NCI-H1436 treated with DMSO at 0.1 percent for 48 hours (cell line): ENCODE results near the gene TMIE.

Source experiments
- DNase-seq: peaks from one replicate; lab custom pipeline; 2025; lab: John Stamatoyannopoulos, UW

TMIE gene, protein sequence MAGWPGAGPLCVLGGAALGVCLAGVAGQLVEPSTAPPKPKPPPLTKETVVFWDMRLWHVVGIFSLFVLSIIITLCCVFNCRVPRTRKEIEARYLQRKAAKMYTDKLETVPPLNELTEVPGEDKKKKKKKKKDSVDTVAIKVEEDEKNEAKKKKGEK

GRCh38 chr3:46701181-46701939 lies at the start of gene TMIE:
TMIE (plus strand) TSS chr3:46701392; CDS start chr3:46701488, 96 bp downstream.
- DNase-seq = no peak

DNA sequence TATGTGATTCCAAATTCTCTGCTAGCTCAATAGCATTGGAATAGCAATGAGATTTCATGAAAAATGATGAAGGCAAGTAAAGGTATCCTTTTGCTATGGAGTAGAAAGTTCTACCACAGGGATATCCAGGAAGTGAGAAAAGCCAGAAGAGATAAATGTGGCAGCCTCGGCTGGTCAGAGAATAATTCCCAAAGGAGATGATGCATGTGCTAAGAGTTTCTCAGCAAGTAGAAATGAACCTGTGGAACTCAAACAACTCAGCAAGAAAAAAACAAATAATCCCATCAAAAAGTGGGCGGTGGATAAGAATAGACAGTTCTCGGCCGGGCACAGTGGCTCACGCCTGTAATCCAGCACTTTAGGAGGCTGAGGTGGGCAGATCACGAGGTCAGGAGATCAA lies 45.9 kb upstream of the TMIE start:
- DNase-seq = no peak

GRCh38 chr3:46656778-46657556 lies 44.2 kb upstream of the TMIE start:
- DNase-seq = no peak

DNA sequence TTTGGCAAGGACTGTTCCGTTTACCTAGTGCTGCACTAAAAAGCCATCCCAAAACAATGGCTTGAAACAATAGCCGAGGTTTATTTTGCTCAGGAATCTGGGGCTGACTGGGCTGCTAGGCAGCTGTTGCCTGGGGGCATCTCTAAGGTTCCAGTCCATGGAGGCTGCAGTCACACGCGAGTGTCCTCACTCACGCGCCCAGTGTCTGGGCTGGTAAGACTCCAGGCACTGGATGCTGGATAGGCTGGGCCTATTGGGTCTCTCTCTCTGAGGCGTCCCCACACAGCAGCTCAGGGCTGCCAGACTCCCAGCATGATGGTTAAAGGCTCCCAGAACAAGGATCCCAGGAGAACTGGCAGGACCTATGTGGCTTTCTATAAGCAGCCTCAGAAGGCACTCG lies 41.9 kb upstream of the TMIE start:
- no peak for DNase-seq

DNA sequence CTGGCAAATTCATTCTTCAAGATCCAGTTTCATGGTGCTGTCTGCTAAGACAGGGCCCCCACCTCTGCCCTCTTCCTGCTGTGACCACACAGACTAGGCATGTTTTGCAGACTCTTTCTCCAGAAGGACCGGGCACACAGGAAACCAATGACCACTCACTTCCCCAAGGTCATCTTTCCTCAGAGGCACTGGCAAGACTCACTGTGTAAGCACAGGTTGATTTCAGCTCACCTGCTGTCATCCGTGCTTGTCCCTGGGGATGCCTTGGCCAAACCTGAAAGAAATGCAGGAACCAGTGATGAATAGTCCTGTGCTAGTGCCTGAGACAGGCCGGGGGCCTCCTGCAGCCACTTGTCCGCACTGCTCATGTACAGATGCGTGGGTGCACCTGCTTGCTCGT lies 41.2 kb upstream of the TMIE start:
- DNase-seq = no peak

- DNase-seq = no peak
Measured at GRCh38 chr3:46660543-46661523, 40.4 kb upstream of the TMIE start.

GRCh38 chr3:46661776-46662766 lies 39.1 kb upstream of the TMIE start:
- no peak for DNase-seq

DNA sequence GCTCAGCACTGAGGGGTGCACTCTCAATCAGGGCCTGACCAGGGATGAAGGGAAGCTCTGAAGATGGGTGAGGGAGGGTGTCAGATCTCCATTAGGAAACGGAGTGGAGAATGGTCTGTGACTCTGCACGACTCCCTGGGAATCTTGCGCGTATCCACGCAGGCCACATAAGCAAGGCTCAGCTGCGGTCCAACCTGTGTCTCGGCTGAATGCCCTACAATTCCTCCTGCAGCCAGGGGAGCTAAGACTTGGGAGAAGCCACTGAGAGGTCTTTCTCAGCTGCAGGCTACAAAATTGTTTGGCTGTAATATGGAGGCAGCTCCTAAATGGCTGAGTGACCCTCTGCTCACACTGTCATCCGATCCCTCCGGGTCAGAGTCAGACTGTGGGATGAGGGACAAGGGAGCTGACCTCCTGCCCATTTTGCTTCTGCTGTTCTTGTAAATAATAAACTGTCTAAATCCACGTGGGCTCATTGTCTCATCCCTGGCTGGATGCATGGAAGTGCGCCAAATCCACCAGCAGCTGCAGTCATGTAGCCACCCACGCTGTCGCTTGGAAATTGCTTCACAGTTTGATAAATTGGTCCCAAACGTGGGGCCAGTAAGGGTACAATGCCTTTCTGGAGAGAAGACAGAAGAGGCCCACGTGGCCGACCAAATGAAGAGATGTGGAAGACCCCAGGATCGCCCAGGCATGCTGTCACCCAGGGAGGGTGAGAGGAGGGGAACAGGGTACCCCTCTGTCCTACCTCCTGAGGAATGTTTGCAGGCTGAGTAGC lies 38.2 kb upstream of the TMIE start:
- no peak for DNase-seq

DNA sequence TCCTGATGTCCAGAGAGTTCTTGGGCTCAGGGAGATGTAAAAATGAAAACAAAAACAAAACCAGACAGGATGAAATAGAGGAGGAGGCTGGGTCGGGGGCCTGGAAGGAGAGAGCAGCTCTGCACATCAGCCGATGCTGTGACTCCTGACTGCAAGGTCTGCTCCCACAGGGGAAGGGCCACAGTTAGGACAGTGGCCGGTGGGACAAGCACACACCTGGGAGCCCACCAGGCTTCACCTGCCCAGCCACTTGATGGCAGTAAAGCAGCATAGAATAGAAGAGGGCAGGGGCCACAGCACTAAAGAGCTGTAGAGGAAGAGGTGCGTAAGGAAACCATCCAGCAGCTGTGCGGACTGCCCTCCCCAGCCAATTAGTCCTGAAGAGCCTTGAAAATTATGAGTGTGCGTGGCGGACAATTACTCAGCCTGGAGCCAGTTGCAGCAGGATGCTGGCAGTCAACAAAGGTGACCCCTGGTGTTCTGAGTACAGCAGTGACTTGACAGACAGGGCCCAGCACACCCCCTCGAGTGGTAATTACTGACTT lies 37.5 kb upstream of the TMIE start:
- no peak for DNase-seq

GRCh38 chr3:46664188-46664970 lies 36.8 kb upstream of the TMIE start:
- no peak for DNase-seq

DNA sequence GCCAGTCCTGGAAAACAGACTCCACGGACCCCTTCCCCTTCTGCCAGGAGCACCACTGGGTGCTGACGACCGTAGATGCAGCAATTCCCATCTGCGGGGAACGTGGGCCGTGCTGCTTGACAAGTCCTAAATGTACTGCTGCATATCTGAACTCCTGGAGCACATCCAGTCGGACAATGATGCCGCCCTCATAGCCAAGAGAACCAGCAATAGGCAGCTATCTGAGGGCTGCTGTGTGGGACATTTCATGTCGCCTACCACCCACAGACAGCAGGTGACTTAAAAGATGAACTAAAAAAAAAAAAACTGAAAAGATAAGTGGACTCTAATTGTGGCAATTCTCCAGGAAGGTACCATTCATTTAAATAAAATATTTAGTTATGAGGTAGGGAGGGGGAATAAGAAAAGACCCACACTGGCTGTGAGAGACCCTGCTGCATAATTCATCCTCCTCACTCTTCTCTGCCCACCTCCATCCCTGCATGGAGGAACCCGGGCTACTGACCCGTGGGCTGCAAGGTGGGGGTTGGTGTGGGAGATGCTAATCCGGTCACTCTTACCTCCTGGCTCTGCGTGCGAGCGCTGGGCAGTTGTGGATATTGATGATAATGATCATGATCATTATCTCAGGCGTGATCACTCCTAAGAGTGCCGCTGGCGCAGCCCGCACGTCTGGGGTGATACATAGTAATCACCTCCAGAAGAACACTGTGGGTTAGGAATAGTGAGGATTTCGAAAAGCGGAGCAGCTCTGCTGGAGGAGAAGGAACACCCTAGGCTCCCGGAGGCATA lies 36.0 kb upstream of the TMIE start:
- no peak for DNase-seq

- no peak for DNase-seq
Measured at GRCh38 chr3:46665763-46666452, 35.3 kb upstream of the TMIE start.

DNA sequence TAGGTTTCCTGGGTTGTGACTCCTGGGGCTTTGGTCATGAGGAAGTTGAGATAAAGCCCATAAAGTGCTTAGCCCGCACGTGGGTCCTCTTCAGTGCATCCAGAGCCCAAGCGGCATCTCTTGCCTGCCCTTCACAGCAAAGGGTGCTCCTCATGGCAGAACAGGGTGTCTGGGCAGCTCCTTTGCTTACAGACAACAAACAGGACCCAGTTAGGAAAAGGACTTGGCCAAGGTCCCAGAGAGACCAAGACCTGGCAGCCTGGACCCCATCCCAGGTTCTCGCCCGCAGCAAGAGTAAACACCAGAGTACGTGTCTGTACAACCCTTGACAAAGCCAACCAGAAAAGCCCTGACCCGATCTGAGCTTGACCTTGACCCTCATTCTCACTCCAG lies 34.7 kb upstream of the TMIE start:
- no peak for DNase-seq

DNA sequence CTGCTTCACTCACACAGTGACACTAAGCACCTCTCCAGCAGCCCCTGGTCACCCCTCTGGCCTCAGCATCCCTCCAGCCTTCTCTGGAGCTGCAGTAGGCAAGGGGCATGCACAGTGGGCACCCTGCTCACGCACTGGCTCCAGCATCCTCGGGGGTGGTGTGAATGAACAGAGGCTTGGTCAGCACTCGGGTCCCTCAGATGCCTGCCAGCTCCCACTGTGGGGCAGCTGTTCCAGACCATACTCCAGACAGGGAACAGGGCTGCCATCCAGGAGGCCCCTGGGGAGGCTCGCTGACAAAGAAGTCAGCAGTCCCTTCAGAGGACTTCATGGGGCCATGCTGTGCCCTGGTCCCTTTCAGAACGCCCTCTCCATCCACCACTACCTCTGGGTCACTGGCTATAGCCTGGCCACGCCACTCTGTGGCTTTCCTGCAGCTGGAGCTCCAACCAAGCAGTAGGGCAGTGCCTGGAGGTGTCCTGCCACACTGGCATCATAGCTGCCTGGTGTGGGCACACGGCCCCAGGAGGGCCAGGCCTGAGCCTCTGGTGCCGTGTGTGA lies 34.1 kb upstream of the TMIE start:
- DNase-seq = no peak

GRCh38 chr3:46667657-46668056 lies 33.5 kb upstream of the TMIE start:
- no peak for DNase-seq

- DNase-seq = no peak
Measured at GRCh38 chr3:46668116-46668515, 33.1 kb upstream of the TMIE start.

DNA sequence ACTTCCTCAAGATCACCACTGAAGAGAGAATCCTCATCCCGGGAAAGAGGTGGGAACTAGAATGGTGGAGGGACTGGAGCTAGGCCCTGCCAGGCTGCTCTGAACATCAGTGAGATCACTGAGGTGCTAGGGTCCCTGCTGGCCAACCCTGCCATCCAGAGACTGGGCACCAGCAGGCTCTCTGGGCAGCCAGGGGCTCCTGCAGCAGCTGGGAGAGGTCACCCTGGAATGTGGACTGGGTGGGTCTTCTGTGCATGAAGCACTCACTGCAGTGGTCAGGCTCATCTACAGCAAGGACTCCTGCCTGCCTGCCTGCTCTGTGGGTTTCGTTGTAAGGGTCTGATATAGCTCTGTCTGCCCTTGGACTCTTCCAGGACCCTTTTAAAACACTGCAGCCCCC lies 32.6 kb upstream of the TMIE start:
- DNase-seq = no peak
